B cell (primary cell): ENCODE results near the gene EGFL7.

ENCODE experiments used
- CTCF ChIP-seq: fragments of 200-600 bp; IDR thresholded peaks from one replicate; pipeline ENCODE4 v1.8.0; 2022; ENCODE audit warnings: antibody characterized with exemption, mild to moderate bottlenecking
- EZH2 ChIP-seq: IDR thresholded peaks from 2 replicates; pipeline ENCODE4 v1.6.1; 2012; ENCODE audit warnings: borderline replicate concordance, low read depth, mild to moderate bottlenecking, moderate library complexity, low read length; ENCODE audit not compliant: insufficient read depth, poor library complexity, severe bottlenecking

- TF ChIP-seq CTCF (no peak), EZH2 (no peak)
Measured at GRCh38 chr9:136693490-136694162, 30.9 kb downstream of the EGFL7 start.
